Right lobe of liver (tissue), 6 donors: ENCODE results near the gene RNF215. TPM values are rescaled to one million over a fixed set of nuclear protein-coding genes. Genes with fewer than 3 reads are reported as not detected.

Experiments
- ATAC-seq, 4 donors: fragments of 200-7000 bp; cut with Tn5 transposase; one replicate each; pipeline ENCODE4 v1.9.1; 2020; ENCODE audit warnings: mild to moderate bottlenecking in 4 of 4, moderate library complexity in 4 of 4
- DNase-seq, 3 donors: peaks; one replicate each; pipeline ENCODE4 v3.0.0-alpha.2; 2020
- H3K27ac ChIP-seq, 3 donors: fragments of 200-600 bp; one replicate each; pipeline ENCODE4 v1.8.0; 2022
- H3K27me3 ChIP-seq, 2 donors: fragments of 200-600 bp; one replicate each; pipeline ENCODE4 v1.8.0; 2022
- H3K36me3 ChIP-seq, 4 donors: fragments of 200-600 bp; sonication (generic) in 1 of 4; one replicate each; pipeline versions ENCODE4 v1.5.1 to v1.8.0; 2017 to 2022; ENCODE audit warnings: control low read depth in 1 of 4
- H3K4me1 ChIP-seq, 4 donors: fragments of 200-600 bp; sonication (generic) in 1 of 4; one replicate each; pipeline versions ENCODE4 v1.5.1 to v1.8.0; 2017 to 2022; ENCODE audit warnings: control low read depth in 1 of 4
- H3K4me3 ChIP-seq, 3 donors: fragments of 200-600 bp; one replicate each; pipeline ENCODE4 v1.8.0; 2022
- H3K9me3 ChIP-seq, 4 donors: fragments of 200-600 bp; sonication (generic) in 1 of 4; one replicate each; pipeline versions ENCODE4 v1.5.1 to v1.8.0; 2017 to 2022; ENCODE audit warnings: control low read depth in 1 of 4
- POLR2A ChIP-seq: fragments of 450-650 bp; IDR thresholded peaks from one replicate; pipeline ENCODE4 v1.6.1; 2017; ENCODE audit warnings: antibody characterized with exemption, mild to moderate bottlenecking
- WGBS: methylation state at CpG from one replicate; pipeline ENCODE4 v1.1.6; 2018; ENCODE audit warnings: low coverage, low lambda C conversion rate; ENCODE audit not compliant: insufficient coverage; ENCODE audit errors: missing lambda C conversion rate; 5-methylcytosine and 5-hydroxymethylcytosine counted together
- intact Hi-C, 2 donors: fragments of 100-400 bp; cut with DNase I; formaldehyde crosslinking; loops; one replicate each; pipeline versions ENCODE4 v1.11.2 to v1.14.1; 2022
- total RNA-seq, 6 experiments: library from RNA; depleted of rRNA in 2 of 6; stranded (reverse); fragments of >200 nt in 2 of 6; fragmentation: NEBNext Ultra II Directional in 3 of 6; extraction: Animal tissue kit (Norgen Biotek cat#: 25700) in 3 of 6; gene quantifications; one replicate each; pipeline versions ENCODE4 v1.1.0 to v1.2.4, GENCODE V29; 2016 to 2023
- TF ChIP-seq, protein P1 (sequence below), 4 donors: fragments of 200-600 bp in 3 of 4; fragments of 450-650 bp in 1 of 4; IDR thresholded peaks; one replicate each; pipeline versions ENCODE4 v1.5.1 to v1.8.0; 2016 to 2022; ENCODE audit warnings: antibody characterized with exemption in 4 of 4, mild to moderate bottlenecking in 2 of 4
- donor health status: DM: no; HTN: yes; CAD: no.
- donor health status: DM: no; HTN: no; CAD: no.
- donor health status: DM: no; HTN: no; CAD: no.
- donor health status: DM: no; HTN: yes; CAD: no.
- donor health status: DM: no; HTN: yes; CAD: no.

The RNF215 gene
- total RNA-seq, 6 experiments from 2014 or later = 6.2 to 10.0 (median 7.4) TPM

DNA sequence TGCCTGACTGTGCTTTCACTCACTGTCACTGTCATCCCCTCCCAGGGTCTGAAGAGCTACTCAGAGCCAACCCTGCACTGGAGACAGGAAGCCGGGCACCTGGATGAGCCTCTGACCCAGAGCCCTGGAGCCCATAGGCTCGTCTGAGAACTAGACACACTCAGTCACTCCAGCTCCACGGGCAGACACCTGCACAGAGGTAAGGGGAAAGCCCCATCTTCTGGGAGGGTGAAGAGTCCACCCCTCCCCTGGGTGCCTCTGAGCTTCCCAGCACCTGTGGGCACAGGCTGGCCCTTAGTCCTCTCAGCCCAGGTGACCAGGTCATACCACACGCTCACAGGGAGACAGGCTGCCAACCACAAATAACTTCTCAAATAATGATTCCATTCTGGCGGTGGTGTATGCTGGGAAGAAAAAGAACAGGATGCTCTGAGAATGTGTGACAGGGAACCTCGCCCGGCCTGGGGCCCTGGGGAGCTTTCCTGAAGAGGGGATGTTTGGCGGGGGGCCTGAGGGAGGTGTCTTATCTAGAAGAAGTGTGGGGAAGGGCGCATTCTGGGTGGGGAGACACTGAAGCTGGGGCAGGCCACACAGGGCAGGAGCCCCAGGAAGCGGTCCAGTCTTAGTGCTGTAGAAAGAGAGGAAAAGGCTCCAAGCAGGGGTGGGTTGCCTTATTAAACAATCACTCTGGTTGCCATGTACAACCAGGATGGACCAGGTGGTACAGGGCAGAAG, 25.1 kb downstream of the RNF215 start:
- WGBS = 85% methylated on average over 5 of the region's 10 CpGs
- H3K4me3 ChIP-seq = no peak overlapping the region
- TF ChIP-seq POLR2A = no peak
- TF ChIP-seq, protein P1, sequence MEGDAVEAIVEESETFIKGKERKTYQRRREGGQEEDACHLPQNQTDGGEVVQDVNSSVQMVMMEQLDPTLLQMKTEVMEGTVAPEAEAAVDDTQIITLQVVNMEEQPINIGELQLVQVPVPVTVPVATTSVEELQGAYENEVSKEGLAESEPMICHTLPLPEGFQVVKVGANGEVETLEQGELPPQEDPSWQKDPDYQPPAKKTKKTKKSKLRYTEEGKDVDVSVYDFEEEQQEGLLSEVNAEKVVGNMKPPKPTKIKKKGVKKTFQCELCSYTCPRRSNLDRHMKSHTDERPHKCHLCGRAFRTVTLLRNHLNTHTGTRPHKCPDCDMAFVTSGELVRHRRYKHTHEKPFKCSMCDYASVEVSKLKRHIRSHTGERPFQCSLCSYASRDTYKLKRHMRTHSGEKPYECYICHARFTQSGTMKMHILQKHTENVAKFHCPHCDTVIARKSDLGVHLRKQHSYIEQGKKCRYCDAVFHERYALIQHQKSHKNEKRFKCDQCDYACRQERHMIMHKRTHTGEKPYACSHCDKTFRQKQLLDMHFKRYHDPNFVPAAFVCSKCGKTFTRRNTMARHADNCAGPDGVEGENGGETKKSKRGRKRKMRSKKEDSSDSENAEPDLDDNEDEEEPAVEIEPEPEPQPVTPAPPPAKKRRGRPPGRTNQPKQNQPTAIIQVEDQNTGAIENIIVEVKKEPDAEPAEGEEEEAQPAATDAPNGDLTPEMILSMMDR (IDR thresholded peaks at IDR 0.05) = no peak
- intact Hi-C loops = no loop called here
- DNase-seq = no peak
- H3K4me1 ChIP-seq = no peaks in the 10 kb centered on the region
- no peaks in the 10 kb centered on the region for H3K27me3 ChIP-seq
- H3K9me3 ChIP-seq = no peaks in the 10 kb centered on the region
- no peaks in the 10 kb centered on the region for H3K36me3 ChIP-seq
- H3K27ac ChIP-seq = no peak overlapping the region
- no peak for ATAC-seq

GRCh38 chr22:30358541-30358940, 28.7 kb downstream of the RNF215 start:
- DNase-seq (no peak), ATAC-seq (no peak)
- no peak overlapping the region for H3K27ac ChIP-seq
- H3K36me3 ChIP-seq = no peaks in the 10 kb centered on the region
- H3K9me3 ChIP-seq = no peaks in the 10 kb centered on the region
- H3K4me3 ChIP-seq = no peak overlapping the region
- intact Hi-C loops = no loop called here
- H3K4me1 ChIP-seq = peaks cover 4 to 16% (median 8%) of the 10 kb centered on the region in 4 donors
- 89% methylated on average over 5 of the region's 6 CpGs for WGBS
- TF ChIP-seq, protein P1 (IDR thresholded peaks at IDR 0.05) = no peak
- TF ChIP-seq POLR2A = no peak
- no peaks in the 10 kb centered on the region for H3K27me3 ChIP-seq

DNA sequence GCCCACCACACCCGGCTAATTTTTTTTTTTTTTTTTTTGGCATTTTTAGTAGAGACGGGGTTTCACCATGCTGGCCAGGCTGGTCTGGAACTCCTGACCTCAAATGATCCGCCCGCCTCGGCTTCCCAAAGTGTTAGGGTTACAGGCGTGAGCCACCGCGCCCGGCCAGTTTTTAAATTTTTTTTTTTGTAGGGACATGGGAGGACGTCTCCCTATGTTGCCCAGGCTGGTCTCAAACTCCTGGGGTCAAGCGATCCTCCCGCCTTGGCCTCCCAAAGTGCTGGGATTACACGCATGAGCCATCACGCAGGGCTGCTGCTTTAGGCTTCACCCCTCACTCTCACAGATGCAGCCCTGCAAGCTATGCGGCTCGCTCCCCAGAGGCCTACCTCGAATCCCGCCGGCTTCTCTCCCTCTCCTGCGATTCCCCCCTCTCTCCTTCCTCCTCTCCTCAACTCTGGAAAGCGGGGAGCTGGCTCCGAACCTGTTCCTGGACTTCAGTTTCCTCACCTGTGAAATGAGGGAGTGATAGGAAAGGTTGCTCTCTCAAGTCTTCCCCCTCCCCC, 29.5 kb downstream of the RNF215 start:
- 52% methylated on average over 18 of the region's 22 CpGs for WGBS

GRCh38 chr22:30357236-30357570, 30.0 kb downstream of the RNF215 start:
- Histone ChIP-seq H3K9me3 (no peaks in the 10 kb centered on the region), H3K4me1 (peaks cover 4 to 16% (median 8%) of the 10 kb centered on the region in 4 donors), H3K4me3 (peak overlapping the region; percentile 78 to 94 (median 84)), H3K27me3 (no peaks in the 10 kb centered on the region), H3K27ac (no peak overlapping the region), H3K36me3 (peaks cover 0 to 9% (median 7%) of the 10 kb centered on the region in 4 donors)
- DNase-seq (no peak), ATAC-seq (no peak)
- intact Hi-C loops = no loop called here
- WGBS = 3% methylated on average over 9 of the region's 9 CpGs
- no peak for TF ChIP-seq POLR2A
- TF ChIP-seq, protein P1 (IDR thresholded peaks at IDR 0.05) = no peak

More for the DNA sequence above, 29.5 kb downstream of the RNF215 start:
- DNase-seq = no peak
- peaks cover 0 to 4% (median 2%) of the 10 kb centered on the region in 4 donors for H3K36me3 ChIP-seq
- TF ChIP-seq, protein P1 (IDR thresholded peaks at IDR 0.05) = no peak
- TF ChIP-seq POLR2A = no peak
- intact Hi-C loops = no loop called here
- no peak overlapping the region for H3K27ac ChIP-seq
- no peaks in the 10 kb centered on the region for H3K9me3 ChIP-seq
- no peak for ATAC-seq
- no peak overlapping the region for H3K4me3 ChIP-seq
- H3K27me3 ChIP-seq = no peaks in the 10 kb centered on the region
- peaks cover 4 to 16% (median 8%) of the 10 kb centered on the region in 4 donors for H3K4me1 ChIP-seq
